GM23338 (cell line): ENCODE measurements around the gene IGF2BP1. TPM values are rescaled to one million over a fixed set of nuclear protein-coding genes. Genes with fewer than 3 reads are reported as not detected.
A peak's percentile ranks its signal among the peaks of the same experiment; 100 is the strongest.

ENCODE experiments used
- ATAC-seq: fragments of 200-7000 bp; cut with Tn5 transposase; 3 replicates; pipeline ENCODE4 v1.9.1; 2020
- DNase-seq: peaks from one replicate; pipeline ENCODE4 v3.0.0-alpha.2; 2015; ENCODE audit warnings: low spot score
- H2AFZ ChIP-seq: fragments of 200-600 bp; sonication (generic); 2 replicates; pipeline ENCODE4 v1.8.0; 2016; ENCODE audit warnings: antibody characterized with exemption, mild to moderate bottlenecking, moderate library complexity
- H3F3A ChIP-seq: fragments of 200-600 bp; sonication (generic); replicated peaks from 2 replicates; pipeline ENCODE4 v1.8.0; 2017; ENCODE audit warnings: antibody characterized with exemption, mixed run types, low read depth
- H3K27ac ChIP-seq: fragments of 200-600 bp; sonication (generic); 2 replicates; pipeline ENCODE4 v1.6.1; 2016; ENCODE audit warnings: low read depth
- H3K27me3 ChIP-seq: fragments of 200-600 bp; sonication (generic); 2 replicates; pipeline ENCODE4 v1.8.0; 2016; ENCODE audit warnings: mild to moderate bottlenecking, mixed run types, moderate library complexity; ENCODE audit not compliant: insufficient read depth
- H3K36me3 ChIP-seq: fragments of 200-600 bp; sonication (generic); 2 replicates; pipeline ENCODE4 v1.8.0; 2016; ENCODE audit warnings: mild to moderate bottlenecking; ENCODE audit not compliant: insufficient read depth
- H3K4me1 ChIP-seq: fragments of 200-600 bp; sonication (generic); 2 replicates; pipeline ENCODE4 v1.8.0; 2016; ENCODE audit warnings: mild to moderate bottlenecking, moderate library complexity; ENCODE audit not compliant: insufficient read depth
- H3K4me2 ChIP-seq: fragments of 200-600 bp; sonication (generic); 2 replicates; pipeline ENCODE4 v1.7.1; 2017; ENCODE audit warnings: mixed run types
- H3K4me3 ChIP-seq: fragments of 200-600 bp; sonication (generic); 2 replicates; pipeline ENCODE4 v1.6.1; 2016; ENCODE audit warnings: mixed run types
- H3K79me2 ChIP-seq: fragments of 200-600 bp; sonication (generic); replicated peaks from 2 replicates; pipeline ENCODE4 v1.8.0; 2017; ENCODE audit warnings: mild to moderate bottlenecking; ENCODE audit not compliant: insufficient read depth
- H3K9me2 ChIP-seq: fragments of 200-600 bp; sonication (generic); 2 replicates; pipeline ENCODE4 v1.8.0; 2017; ENCODE audit not compliant: insufficient read depth
- H4K20me1 ChIP-seq: fragments of 200-600 bp; sonication (generic); replicated peaks from 2 replicates; pipeline ENCODE4 v1.8.0; 2017; ENCODE audit warnings: mild to moderate bottlenecking; ENCODE audit not compliant: insufficient read depth
- H3K27ac Mint-ChIP-seq: 2 replicates; pipeline ENCODE4 v1.8.0; 2020; ENCODE audit warnings: inconsistent platforms, mild to moderate bottlenecking, moderate library complexity, mixed read lengths
- H3K27me3 Mint-ChIP-seq: 3 replicates; pipeline ENCODE4 v1.8.0; 2022; ENCODE audit warnings: low read depth, mild to moderate bottlenecking, moderate library complexity, mixed read lengths, inconsistent platforms; ENCODE audit not compliant: insufficient read depth, poor library complexity
- H3K36me3 Mint-ChIP-seq: 3 replicates; pipeline ENCODE4 v1.8.0; 2021; ENCODE audit warnings: low read depth, mild to moderate bottlenecking, inconsistent platforms, moderate library complexity, mixed read lengths
- H3K4me1 Mint-ChIP-seq: 3 replicates; pipeline ENCODE4 v1.8.0; 2020; ENCODE audit warnings: mild to moderate bottlenecking, inconsistent platforms, mixed read lengths
- H3K4me3 Mint-ChIP-seq: 3 replicates; pipeline ENCODE4 v1.8.0; 2021; ENCODE audit warnings: moderate library complexity, mild to moderate bottlenecking, inconsistent platforms, mixed read lengths
- H3K9me3 Mint-ChIP-seq: 3 replicates; pipeline ENCODE4 v1.8.0; 2020; ENCODE audit warnings: moderate library complexity, mild to moderate bottlenecking, inconsistent platforms, mixed read lengths
- CREB1 ChIP-seq: fragments of 250-450 bp; sonication (Bioruptor Pico); IDR thresholded peaks from 2 replicates; pipeline ENCODE4 v1.5.0; 2020; ENCODE audit warnings: low read depth, mild to moderate bottlenecking, moderate library complexity
- CTCF ChIP-seq, 2 experiments: fragments of 200-600 bp in 1 of 2; sonication (generic) in 1 of 2; conservative IDR thresholded peaks; 2 replicates each; pipeline versions ENCODE4 v1.5.1 to v1.6.1; 2016 to 2017; ENCODE audit warnings: antibody characterized with exemption in 2 of 2, low read depth in 2 of 2, mild to moderate bottlenecking in 2 of 2, moderate library complexity in 1 of 2
- EZH2 ChIP-seq: fragments of 200-600 bp; sonication (generic); IDR thresholded peaks from one replicate; pipeline ENCODE4 v1.8.0; 2017; ENCODE audit warnings: antibody characterized with exemption, mild to moderate bottlenecking, low read depth; ENCODE audit not compliant: unreplicated experiment
- NANOG ChIP-seq: IDR thresholded peaks from 2 replicates; pipeline ENCODE4 v1.6.1; 2016; ENCODE audit warnings: antibody characterized with exemption, borderline replicate concordance
- POLR2AphosphoS5 ChIP-seq: IDR thresholded peaks from 2 replicates; pipeline ENCODE4 v1.6.1; 2016; ENCODE audit warnings: antibody characterized with exemption, low read depth
- ZNF462 ChIP-seq: fragments of 250-450 bp; sonication (Bioruptor Pico); IDR thresholded peaks from 2 replicates; pipeline ENCODE4 v1.5.0; 2020; ENCODE audit warnings: mild to moderate bottlenecking, moderate library complexity
- long read RNA-seq: library from polyadenylated mRNA; unstranded; transcript quantifications from one replicate; pipeline ENCODE4 v2.0.0, GENCODE V29; 2020; ENCODE audit not compliant: unreplicated experiment
- polyA plus RNA-seq: library from polyadenylated mRNA; unstranded; fragments of >200 nt; fragmentation: Nextera tagmentation; extraction: Ambion mirVana; gene quantifications from 2 replicates; pipeline ENCODE4 v1.2.1, GENCODE V29; 2016
- total RNA-seq: library from RNA; depleted of rRNA; stranded (reverse); fragments of >200 nt; shearing (Covaris generic); gene quantifications from 2 replicates; pipeline ENCODE4 v1.2.3, GENCODE V29; 2014; rRNA removed
- TF ChIP-seq, protein P1 (sequence below): IDR thresholded peaks from 2 replicates; pipeline ENCODE4 v1.6.1; 2016; ENCODE audit warnings: antibody characterized with exemption

IGF2BP1 gene
- total RNA-seq (231 and 249 TPM in 2 replicates), polyA plus RNA-seq (66.1 and 68.6 TPM in 2 replicates)
- long read RNA-seq, full-length matches to known transcripts, result 28 of 76 reads
- long read RNA-seq, partial matches to known transcripts, result 11 of 76 reads
- long read RNA-seq, other reads (novel, unspliced or antisense), result 37 of 76 reads

DNA sequence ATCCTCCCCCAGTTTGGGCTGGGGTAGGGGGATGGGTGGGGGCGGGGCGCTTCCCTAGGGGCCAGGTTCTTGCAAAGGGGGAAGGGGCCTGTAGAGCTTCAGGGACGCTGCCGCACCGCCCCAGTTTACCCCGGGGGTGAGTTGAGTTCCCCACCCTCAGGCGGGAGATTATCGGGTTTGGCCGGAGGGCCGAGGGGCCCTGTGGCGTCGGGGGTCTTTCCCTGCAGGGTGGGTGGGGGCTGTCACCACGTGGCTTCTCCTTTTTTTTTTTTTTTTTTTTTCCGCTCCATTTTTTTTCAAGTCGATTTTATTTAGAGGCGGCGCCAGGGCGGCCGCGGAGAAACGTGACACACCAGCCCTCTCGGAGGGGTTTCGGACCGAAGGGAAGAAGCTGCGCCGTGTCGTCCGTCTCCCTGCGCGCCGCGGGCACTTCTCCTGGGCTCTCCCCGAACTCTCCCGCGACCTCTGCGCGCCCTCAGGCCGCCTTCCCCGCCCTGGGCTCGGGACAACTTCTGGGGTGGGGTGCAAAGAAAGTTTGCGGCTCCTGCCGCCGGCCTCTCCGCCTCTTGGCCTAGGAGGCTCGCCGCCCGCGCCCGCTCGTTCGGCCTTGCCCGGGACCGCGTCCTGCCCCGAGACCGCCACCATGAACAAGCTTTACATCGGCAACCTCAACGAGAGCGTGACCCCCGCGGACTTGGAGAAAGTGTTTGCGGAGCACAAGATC lies at the start of gene IGF2BP1:
IGF2BP1 (plus strand) TSS at position 283 of the 724 bp plus-strand sequence; CDS start at position 644, 361 bp downstream.
- Histone ChIP-seq H2AFZ (no peak within 1 kb of the TSS), H3K27ac (peak within 1 kb of the TSS; percentile 99), H3K36me3 (no peaks in the 10 kb centered on the region), H3K4me2 (peak within 1 kb of the TSS; percentile 79), H3K4me3 (peak within 1 kb of the TSS; percentile 78), H3K79me2 (peaks cover 51% of the 10 kb centered on the region), H4K20me1 (peaks cover 11% of the 10 kb centered on the region; the same call in 1 of the 2 replicates), H3K4me1 (peaks cover 41% of the 10 kb centered on the region), H3K9me2 (no peaks in the 10 kb centered on the region), H3F3A (peaks cover 11% of the 10 kb centered on the region), H3K27me3 (no peaks in the 10 kb centered on the region)
- Mint-ChIP-seq H3K27me3 (peaks cover 31% of the 10 kb centered on the region), H3K9me3 (peaks cover 3% of the 10 kb centered on the region; the same call in 2 of the 3 replicates), H3K27ac (peak within 1 kb of the TSS; percentile 99), H3K4me3 (peak within 1 kb of the TSS; percentile 90), H3K36me3 (peaks cover 49% of the 10 kb centered on the region), H3K4me1 (peaks cover 34% of the 10 kb centered on the region)
- TF ChIP-seq CTCF (conservative IDR thresholded peaks at IDR 0.05; ENCODE audit: low read depth in 2 of 2) (no peak), POLR2AphosphoS5 (peak; percentile 56)
- peak; percentile 43 for ATAC-seq
- peak; percentile 88 for DNase-seq

GRCh38 chr17:48951572-48951971 lies 45.6 kb upstream of the IGF2BP1 start:
- ATAC-seq (no peak), DNase-seq (no peak)
- H3K4me3 ChIP-seq, result no peak overlapping the region
- Mint-ChIP-seq H3K4me1 (peaks cover 8% of the 10 kb centered on the region), H3K9me3 (0 out of 3 replicates have a peak, but pooled peaks cover 3% of the 10 kb centered on the region), H3K4me3 (no peak overlapping the region), H3K36me3 (no peaks in the 10 kb centered on the region), H3K27ac (no peak overlapping the region), H3K27me3 (peaks cover 13% of the 10 kb centered on the region)
- H3F3A ChIP-seq, result no peaks in the 10 kb centered on the region
- H2AFZ ChIP-seq, result no peak overlapping the region
- H3K36me3 ChIP-seq, result no peaks in the 10 kb centered on the region
- 0 out of 2 replicates have a peak, but pooled peaks cover 3% of the 10 kb centered on the region for H3K4me1 ChIP-seq
- H3K27me3 ChIP-seq, result no peaks in the 10 kb centered on the region
- H3K9me2 ChIP-seq, result no peaks in the 10 kb centered on the region
- no peaks in the 10 kb centered on the region for H4K20me1 ChIP-seq
- H3K27ac ChIP-seq, result no peak overlapping the region
- no peaks in the 10 kb centered on the region for H3K79me2 ChIP-seq
- no peak overlapping the region for H3K4me2 ChIP-seq
- TF ChIP-seq CREB1 (CRISPR knock-in tag) (no peak), POLR2AphosphoS5 (no peak), CTCF (conservative IDR thresholded peaks at IDR 0.05; ENCODE audit: low read depth in 2 of 2) (no peak), ZNF462 (CRISPR knock-in tag) (no peak), EZH2 (no peak), NANOG (no peak)
- TF ChIP-seq, protein P1, sequence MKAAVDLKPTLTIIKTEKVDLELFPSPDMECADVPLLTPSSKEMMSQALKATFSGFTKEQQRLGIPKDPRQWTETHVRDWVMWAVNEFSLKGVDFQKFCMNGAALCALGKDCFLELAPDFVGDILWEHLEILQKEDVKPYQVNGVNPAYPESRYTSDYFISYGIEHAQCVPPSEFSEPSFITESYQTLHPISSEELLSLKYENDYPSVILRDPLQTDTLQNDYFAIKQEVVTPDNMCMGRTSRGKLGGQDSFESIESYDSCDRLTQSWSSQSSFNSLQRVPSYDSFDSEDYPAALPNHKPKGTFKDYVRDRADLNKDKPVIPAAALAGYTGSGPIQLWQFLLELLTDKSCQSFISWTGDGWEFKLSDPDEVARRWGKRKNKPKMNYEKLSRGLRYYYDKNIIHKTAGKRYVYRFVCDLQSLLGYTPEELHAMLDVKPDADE, result no peak
